Measurements from ENCODE around the gene DFFB. TPM values are rescaled to one million over a fixed set of nuclear protein-coding genes. Genes with fewer than 3 reads are reported as not detected.
A peak's percentile ranks its signal among the peaks of the same experiment; 100 is the strongest.

Gene DFFB
- total and polyA plus RNA-seq, 5 donors from 2014 or later, result 11.2 to 15.4 (median 13.2) TPM

DNA sequence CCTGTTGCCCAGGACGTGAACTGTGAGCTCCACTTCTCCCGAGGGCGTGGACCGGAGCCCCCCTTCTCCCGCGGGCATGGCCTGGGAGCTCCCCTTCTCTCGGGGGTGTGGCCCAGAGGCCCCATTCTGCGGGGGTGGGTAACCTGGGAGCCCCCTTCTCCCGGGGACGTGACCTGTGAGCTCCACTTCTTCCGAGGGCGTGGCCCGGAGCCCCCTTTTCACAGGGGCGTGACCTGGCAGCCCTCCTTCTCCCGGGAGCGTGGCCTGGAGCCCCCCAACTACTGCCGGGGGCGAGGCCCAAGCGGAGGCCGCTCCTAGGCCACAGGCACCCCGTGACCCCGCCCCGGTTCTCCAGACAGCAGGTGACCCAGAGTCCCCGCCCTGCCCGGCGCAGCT lies 42.5 kb downstream of the DFFB start:
- Histone ChIP-seq H3K4me3 (ENCODE audit: low read depth, low read length) (peak overlapping the region; percentile 67), H3K36me3 (ENCODE audit: control insufficient read depth, insufficient read depth, low read length) (peaks cover 9% of the 10 kb centered on the region), H3K9me3 (ENCODE audit: control insufficient read depth in 2 of 2, low read length in 2 of 2) (peaks cover 0 to 10% of the 10 kb centered on the region in 2 experiments), H3K27ac (ENCODE audit: insufficient read depth, low read length, poor library complexity, severe bottlenecking) (peak overlapping the region; percentile 93), H3K27me3 (ENCODE audit: control insufficient read depth, insufficient read depth, low read length) (no peaks in the 10 kb centered on the region), H3K4me1 (ENCODE audit: control insufficient read depth, insufficient read depth, low read length, poor library complexity, severe bottlenecking) (peaks cover 44% of the 10 kb centered on the region)
- Mint-ChIP-seq H3K4me1 (peaks cover 14 to 68% (median 43%) of the 10 kb centered on the region in 4 donors), H3K27me3 (no peaks in the 10 kb centered on the region), H3K36me3 (peaks cover 16% of the 10 kb centered on the region), H3K27ac (peak overlapping the region; percentile 52 to 99 (median 99)), H3K4me3 (peak overlapping the region; percentile 95 to 97 (median 96)), H3K9me3 (peaks cover 0 to 14% (median 4%) of the 10 kb centered on the region in 7 donors)
- no peak for DNase-seq
- ATAC-seq (ENCODE audit: low read depth in 2 of 2), result no peak

DNA sequence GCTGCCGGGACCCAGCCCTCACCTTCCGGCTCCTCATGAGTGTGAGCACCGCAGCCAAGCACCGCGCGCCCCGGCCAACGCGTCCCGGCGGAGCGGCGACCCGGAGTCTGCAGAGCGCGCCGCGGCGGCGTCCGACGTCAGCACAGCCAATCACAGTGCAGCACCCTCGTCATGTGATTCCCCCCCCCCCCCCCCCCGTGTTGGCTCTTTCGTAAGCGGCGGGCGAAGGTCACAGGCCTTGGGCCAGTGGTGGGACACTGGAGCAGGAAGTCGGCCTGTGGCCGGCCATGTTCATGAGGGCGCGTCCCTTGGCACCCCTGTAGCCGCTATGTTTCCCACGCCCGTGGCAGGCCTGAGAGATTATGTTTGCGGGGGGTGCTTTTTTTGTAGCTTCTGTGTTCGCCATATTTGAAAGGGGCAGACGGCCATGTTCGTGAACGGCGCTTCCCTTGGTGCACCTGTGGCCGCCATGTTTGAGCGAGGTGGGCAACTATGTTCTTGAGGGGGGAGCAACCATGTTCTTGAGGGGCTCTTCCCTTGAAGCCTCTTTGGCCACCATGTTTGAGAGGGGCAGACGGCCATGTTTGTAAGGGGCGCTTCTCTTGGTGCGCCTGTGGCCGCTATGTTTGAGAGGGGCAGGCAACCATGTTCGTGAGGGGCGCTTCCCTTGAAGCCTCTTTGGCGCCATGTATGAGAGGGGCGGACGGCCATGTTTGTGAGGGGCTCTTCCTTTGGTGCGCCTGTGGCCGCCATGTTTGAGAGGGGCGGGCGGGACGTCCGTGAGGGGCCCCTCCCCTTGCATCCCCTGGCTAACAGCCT lies 43.1 kb downstream of the DFFB start, which contains the start of gene C1orf174:
TSS of gene C1orf174 (minus strand) at position 123 of the 819 bp plus-strand sequence. CDS start at position 37, 86 bp downstream.
- H3K36me3 ChIP-seq (ENCODE audit: control insufficient read depth, insufficient read depth, low read length), result peaks cover 3% of the 10 kb centered on the region
- Mint-ChIP-seq H3K27ac (peak within 1 kb of the TSS; percentile 91 to 99 (median 99)), H3K27me3 (no peaks in the 10 kb centered on the region), H3K36me3 (peaks cover 13% of the 10 kb centered on the region), H3K4me1 (peaks cover 14 to 70% (median 44%) of the 10 kb centered on the region in 4 donors), H3K9me3 (peaks cover 0 to 14% (median 4%) of the 10 kb centered on the region in 7 donors), H3K4me3 (peak within 1 kb of the TSS; percentile 95 to 97 (median 96))
- peaks cover 44% of the 10 kb centered on the region for H3K4me1 ChIP-seq (ENCODE audit: control insufficient read depth, insufficient read depth, low read length, poor library complexity, severe bottlenecking)
- DNase-seq, result peak; percentile 94 to 98 (median 98)
- peaks cover 0 to 10% of the 10 kb centered on the region in 2 experiments for H3K9me3 ChIP-seq (ENCODE audit: control insufficient read depth in 2 of 2, low read length in 2 of 2)
- H3K4me3 ChIP-seq (ENCODE audit: low read depth, low read length), result peak within 1 kb of the TSS; percentile 67
- H3K27ac ChIP-seq (ENCODE audit: insufficient read depth, low read length, poor library complexity, severe bottlenecking), result peak within 1 kb of the TSS; percentile 93
- no peaks in the 10 kb centered on the region for H3K27me3 ChIP-seq (ENCODE audit: control insufficient read depth, insufficient read depth, low read length)
- peak; percentile 86 to 88 for ATAC-seq (ENCODE audit: low read depth in 2 of 2)

DNA sequence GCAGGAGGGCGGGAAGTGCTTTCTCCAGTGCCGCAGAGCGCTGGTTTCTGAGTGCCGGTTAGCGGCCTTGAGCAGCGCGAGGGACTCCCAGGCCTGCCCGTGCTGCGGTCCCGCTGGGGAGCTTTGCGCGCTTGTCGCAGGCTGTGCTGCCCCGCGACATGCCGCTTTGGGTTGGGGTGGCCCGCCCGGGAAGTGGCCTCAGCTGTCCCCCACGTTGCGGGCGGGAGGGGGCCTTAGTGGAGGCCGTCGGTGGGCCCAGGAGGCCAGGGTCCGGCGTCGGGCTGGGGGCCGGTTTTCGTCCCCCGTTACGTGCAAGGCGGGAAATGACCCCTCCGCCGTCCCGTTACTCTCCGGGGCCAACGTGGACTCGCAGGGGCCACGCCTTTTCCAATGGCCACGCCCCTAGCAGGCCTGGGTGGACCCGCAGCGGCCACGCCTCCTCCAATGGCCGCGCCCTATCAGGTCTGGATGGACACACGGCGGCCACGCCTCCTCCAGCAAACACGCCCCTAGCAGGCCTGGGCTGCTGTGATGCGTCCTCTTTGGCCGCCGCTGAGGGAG lies 43.8 kb downstream of the DFFB start:
- Histone ChIP-seq H3K27me3 (ENCODE audit: control insufficient read depth, insufficient read depth, low read length) (no peaks in the 10 kb centered on the region), H3K9me3 (ENCODE audit: control insufficient read depth in 2 of 2, low read length in 2 of 2) (peaks cover 0 to 10% of the 10 kb centered on the region in 2 experiments), H3K4me1 (ENCODE audit: control insufficient read depth, insufficient read depth, low read length, poor library complexity, severe bottlenecking) (peaks cover 44% of the 10 kb centered on the region), H3K4me3 (ENCODE audit: low read depth, low read length) (peak overlapping the region; percentile 19), H3K36me3 (ENCODE audit: control insufficient read depth, insufficient read depth, low read length) (no peaks in the 10 kb centered on the region), H3K27ac (ENCODE audit: insufficient read depth, low read length, poor library complexity, severe bottlenecking) (peak overlapping the region; percentile 93)
- Mint-ChIP-seq H3K4me1 (peaks cover 14 to 69% (median 44%) of the 10 kb centered on the region in 4 donors), H3K9me3 (peaks cover 0 to 14% (median 4%) of the 10 kb centered on the region in 7 donors), H3K36me3 (peaks cover 13% of the 10 kb centered on the region), H3K4me3 (peak overlapping the region; percentile 95 to 97 (median 96)), H3K27me3 (no peaks in the 10 kb centered on the region), H3K27ac (peak overlapping the region; percentile 91 to 99 (median 99))
- DNase-seq, result peak; percentile 71 to 88 (median 78)
- ATAC-seq (ENCODE audit: low read depth in 2 of 2), result peak; percentile 3 to 6

DNA sequence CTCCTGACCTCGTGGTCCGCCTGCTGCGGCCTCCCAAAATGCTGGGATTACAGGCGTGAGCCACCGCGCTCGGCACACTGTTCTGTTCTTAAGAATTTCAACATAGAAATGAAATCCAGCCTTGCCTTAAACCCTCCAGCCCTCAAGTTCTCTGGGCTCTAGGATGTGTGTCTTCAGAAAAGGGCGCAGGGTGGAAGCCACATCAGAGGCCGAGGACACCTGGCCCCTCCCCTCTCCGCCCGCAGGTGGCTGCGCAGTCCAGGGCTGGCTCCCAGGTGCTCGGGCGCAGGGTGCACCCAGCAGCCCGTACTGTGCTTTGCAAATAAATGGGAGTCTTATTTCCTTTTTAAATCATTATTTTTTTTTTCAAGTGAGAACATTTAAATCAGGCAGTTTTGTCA lies 44.8 kb downstream of the DFFB start:
- Mint-ChIP-seq H3K9me3 (peaks cover 0 to 14% (median 3%) of the 10 kb centered on the region in 7 donors), H3K4me3 (peak overlapping the region; percentile 85 to 97 (median 96)), H3K36me3 (peaks cover 10% of the 10 kb centered on the region), H3K27me3 (no peaks in the 10 kb centered on the region), H3K27ac (peak overlapping the region; percentile 91 to 98 (median 95)), H3K4me1 (peaks cover 11 to 62% (median 40%) of the 10 kb centered on the region in 4 donors)
- ATAC-seq (ENCODE audit: low read depth in 2 of 2) (no peak), DNase-seq (peak; percentile 51 to 77 (median 55))
- Histone ChIP-seq H3K4me3 (ENCODE audit: low read depth, low read length) (peak overlapping the region; percentile 67), H3K27me3 (ENCODE audit: control insufficient read depth, insufficient read depth, low read length) (no peaks in the 10 kb centered on the region), H3K36me3 (ENCODE audit: control insufficient read depth, insufficient read depth, low read length) (no peaks in the 10 kb centered on the region), H3K4me1 (ENCODE audit: control insufficient read depth, insufficient read depth, low read length, poor library complexity, severe bottlenecking) (peaks cover 44% of the 10 kb centered on the region), H3K27ac (ENCODE audit: insufficient read depth, low read length, poor library complexity, severe bottlenecking) (peak overlapping the region; percentile 93), H3K9me3 (ENCODE audit: control insufficient read depth in 2 of 2, low read length in 2 of 2) (peaks cover 0 to 10% of the 10 kb centered on the region in 2 experiments)

DNA sequence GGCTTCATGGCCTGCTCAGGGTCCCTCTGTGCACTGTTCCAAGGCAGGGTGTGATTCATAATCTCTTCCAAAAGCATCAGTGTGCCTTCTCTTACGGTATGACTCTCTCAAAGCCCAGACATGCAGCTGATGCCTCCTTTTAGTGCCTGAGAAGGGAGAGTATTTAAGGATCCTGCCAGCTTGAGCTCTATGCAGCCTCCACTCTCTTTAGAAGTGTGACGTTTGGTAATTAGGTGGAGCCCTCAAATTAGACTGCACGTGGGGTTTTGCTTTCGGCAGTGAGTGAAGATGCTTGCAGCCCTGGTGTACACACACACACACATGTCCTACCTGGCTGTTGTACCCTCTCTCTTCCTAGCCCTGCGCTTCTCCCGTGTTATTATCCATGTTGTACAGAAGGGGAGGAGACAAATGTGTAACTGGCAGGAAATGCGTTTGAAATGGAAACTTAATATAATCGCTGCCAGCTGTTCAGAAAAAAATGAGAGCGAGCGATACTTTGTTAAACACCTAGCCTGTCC lies 45.4 kb downstream of the DFFB start:
- peaks cover 44% of the 10 kb centered on the region for H3K4me1 ChIP-seq (ENCODE audit: control insufficient read depth, insufficient read depth, low read length, poor library complexity, severe bottlenecking)
- Mint-ChIP-seq H3K4me3 (peak overlapping the region; percentile 85 to 97 (median 96)), H3K27ac (peak overlapping the region; percentile 91 to 98 (median 95)), H3K9me3 (peaks cover 0 to 10% (median 2%) of the 10 kb centered on the region in 7 donors), H3K36me3 (peaks cover 6% of the 10 kb centered on the region), H3K4me1 (peaks cover 7 to 59% (median 36%) of the 10 kb centered on the region in 4 donors), H3K27me3 (no peaks in the 10 kb centered on the region)
- H3K27me3 ChIP-seq (ENCODE audit: control insufficient read depth, insufficient read depth, low read length), result no peaks in the 10 kb centered on the region
- ATAC-seq (ENCODE audit: low read depth in 2 of 2) (no peak), DNase-seq (peak in 2 of 3 donors; percentile 53 to 73)
- peak overlapping the region; percentile 93 for H3K27ac ChIP-seq (ENCODE audit: insufficient read depth, low read length, poor library complexity, severe bottlenecking)
- H3K4me3 ChIP-seq (ENCODE audit: low read depth, low read length), result peak overlapping the region; percentile 67
- H3K9me3 ChIP-seq (ENCODE audit: control insufficient read depth in 2 of 2, low read length in 2 of 2), result peaks cover 0 to 9% of the 10 kb centered on the region in 2 experiments
- no peaks in the 10 kb centered on the region for H3K36me3 ChIP-seq (ENCODE audit: control insufficient read depth, insufficient read depth, low read length)

DNA sequence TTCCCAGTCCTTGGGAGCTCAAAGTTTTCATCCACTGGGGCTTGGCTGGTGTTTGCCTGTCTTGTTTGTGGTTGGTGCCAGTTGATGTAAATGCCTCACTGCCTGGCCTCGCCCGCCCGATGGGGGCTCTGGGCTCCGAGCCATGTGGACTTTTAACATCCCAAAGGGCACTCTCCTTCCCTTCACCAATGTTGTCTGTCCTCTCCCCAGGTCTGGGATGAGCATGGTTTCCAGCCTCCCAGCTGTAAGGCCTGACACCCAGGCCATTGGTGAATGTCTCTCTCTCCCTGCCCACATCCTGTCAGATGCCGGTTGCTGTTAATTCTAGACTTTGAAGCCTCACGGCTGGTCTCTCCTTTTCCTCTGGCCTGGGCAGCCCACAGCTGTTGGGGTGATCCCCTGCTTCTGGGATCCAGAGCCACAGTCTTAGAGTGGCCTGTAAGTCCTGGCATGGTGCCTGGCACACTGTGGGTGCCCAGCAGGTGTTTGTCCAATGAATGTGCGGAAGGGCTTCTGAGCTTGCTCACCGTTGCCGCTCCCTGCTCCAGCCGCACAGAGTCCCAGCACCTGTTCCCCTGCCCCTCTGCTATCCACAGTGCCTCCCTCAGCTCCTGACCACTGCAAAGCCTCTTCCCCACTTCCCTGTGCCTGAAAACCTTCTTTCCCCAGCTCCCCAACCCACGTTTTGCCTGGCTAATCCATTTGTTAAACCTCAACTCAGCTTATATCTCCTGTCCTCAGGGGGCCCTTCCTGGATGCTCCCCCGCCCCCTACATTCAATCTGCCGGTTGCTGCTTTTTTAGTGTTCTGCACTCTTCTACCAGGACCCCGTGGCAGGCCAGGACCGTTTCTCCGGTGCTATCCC lies 46.1 kb downstream of the DFFB start:
- Histone ChIP-seq H3K27ac (ENCODE audit: insufficient read depth, low read length, poor library complexity, severe bottlenecking) (peak overlapping the region; percentile 93), H3K4me1 (ENCODE audit: control insufficient read depth, insufficient read depth, low read length, poor library complexity, severe bottlenecking) (peaks cover 44% of the 10 kb centered on the region), H3K27me3 (ENCODE audit: control insufficient read depth, insufficient read depth, low read length) (no peaks in the 10 kb centered on the region), H3K36me3 (ENCODE audit: control insufficient read depth, insufficient read depth, low read length) (no peaks in the 10 kb centered on the region), H3K4me3 (ENCODE audit: low read depth, low read length) (peak overlapping the region; percentile 67), H3K9me3 (ENCODE audit: control insufficient read depth in 2 of 2, low read length in 2 of 2) (peaks cover 0 to 2% of the 10 kb centered on the region in 2 experiments)
- DNase-seq (peak in 2 of 3 donors; percentile 24 to 66), ATAC-seq (ENCODE audit: low read depth in 2 of 2) (no peak)
- Mint-ChIP-seq H3K9me3 (peaks cover 0 to 4% (median 0%) of the 10 kb centered on the region in 7 donors), H3K27me3 (no peaks in the 10 kb centered on the region), H3K4me1 (peaks cover 7 to 52% (median 32%) of the 10 kb centered on the region in 4 donors), H3K27ac (peak overlapping the region; percentile 91 to 98 (median 95)), H3K4me3 (peak overlapping the region; percentile 63 to 97 (median 88)), H3K36me3 (peaks cover 6% of the 10 kb centered on the region)
